ENCODE measurements around the gene GALNT2.

GALNT2 gene

GRCh38 chr1:230261928-230262650 lies 195.1 kb downstream of the GALNT2 start:
- DNase-seq (ENCODE audit: low read depth): no peak

DNA sequence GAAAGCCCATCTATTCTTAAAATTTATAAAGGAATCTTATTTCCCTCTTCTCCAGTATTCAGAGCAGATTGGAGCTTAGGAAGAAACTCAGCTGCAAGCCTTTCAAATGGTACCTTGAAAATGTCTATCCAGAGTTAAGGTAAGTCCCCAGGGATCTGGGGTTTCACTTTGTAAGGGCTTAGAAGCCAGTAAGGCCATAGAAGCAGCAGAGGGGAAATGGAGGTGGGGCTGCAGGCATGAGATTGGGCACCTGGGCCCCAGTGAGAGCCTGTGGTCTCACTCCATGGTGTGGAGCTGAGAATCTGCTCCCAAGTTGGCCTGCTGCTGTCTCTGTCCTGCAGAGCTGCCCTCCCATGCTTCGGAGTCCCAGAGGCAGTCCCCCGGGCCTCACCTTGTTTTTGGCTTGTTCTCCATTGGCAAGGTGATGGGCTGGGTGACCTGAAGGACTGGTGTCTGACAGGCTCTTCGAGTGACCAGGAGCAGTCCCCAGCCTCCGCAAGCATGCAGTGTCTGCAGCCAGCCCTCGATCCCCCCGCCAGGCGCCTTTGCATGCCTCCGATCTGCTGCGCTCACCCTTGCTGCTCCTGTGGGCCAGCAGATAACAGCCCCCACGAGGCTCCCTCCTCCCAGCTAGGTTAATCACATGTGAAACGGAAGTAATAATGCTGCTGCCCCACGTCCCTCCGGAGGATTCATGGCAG lies 196.0 kb downstream of the GALNT2 start:
- DNase-seq (ENCODE audit: low read depth): no peak

- no peak for DNase-seq (ENCODE audit: low read depth)
These were observed 196.6 kb downstream of the GALNT2 start for GRCh38 chr1:230263568-230264195.

DNA sequence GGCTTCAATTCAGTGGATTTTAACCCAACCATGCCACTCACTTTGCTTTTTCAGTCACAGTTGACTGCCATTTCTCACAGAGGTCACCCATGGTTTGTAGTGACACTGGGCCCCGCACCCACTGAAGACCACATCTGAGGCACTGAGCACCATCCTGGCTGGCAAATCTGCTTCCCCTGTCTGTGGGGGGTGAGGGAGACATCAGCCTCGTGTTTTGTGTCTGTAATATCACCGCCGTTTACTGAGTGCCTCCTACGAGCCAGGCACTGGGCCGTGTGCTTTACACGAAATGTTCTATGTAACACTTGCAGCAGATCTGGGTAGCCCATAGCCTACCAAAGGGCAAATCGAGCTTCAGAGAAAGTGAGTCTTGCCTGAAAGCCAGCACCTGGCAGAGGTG lies 197.3 kb downstream of the GALNT2 start:
- DNase-seq (ENCODE audit: low read depth): no peak

DNA sequence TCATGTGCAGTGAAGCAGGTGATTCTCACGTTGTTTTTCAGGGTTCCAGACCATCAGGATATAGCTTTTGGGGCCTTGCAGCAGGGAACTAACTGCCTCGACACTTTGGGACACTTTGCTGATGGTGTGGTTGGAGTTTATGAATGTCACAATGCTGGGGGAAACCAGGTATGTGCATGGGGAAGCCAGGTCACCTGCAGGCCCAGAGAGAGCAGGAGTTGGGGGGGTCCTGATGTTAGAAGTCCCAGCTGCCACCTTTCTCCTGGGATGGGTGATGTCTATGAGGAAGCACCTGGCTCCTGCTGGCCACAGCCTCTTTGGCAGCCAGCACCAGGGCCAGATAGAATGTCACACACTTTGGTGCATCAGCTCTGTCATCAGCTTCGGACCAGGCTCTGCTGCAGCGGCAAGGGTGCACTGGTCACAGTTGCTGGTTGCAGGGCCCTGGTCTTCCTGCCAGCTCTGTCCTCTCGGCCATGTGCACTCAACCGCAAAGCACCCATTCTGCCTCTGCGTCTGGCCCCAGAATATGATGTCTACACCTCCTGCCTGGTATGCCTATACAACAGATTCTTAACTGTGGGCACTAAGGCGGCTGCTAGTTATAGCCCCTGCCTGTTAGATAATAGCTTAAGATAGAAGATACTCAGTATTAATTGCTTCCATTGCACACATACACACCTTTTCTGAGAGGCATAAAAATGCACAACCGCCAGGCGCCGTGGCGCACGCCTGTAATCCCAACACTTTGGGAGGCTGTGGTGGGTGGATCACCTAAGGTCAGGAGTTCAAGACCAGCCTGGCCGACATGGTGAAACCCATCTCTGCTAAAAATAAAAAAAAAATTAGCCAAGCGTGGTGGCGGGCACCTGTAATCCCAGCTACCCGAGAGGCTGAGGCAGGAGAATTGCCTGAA lies 198.4 kb downstream of the GALNT2 start:
- no peak for DNase-seq (ENCODE audit: low read depth)

DNA sequence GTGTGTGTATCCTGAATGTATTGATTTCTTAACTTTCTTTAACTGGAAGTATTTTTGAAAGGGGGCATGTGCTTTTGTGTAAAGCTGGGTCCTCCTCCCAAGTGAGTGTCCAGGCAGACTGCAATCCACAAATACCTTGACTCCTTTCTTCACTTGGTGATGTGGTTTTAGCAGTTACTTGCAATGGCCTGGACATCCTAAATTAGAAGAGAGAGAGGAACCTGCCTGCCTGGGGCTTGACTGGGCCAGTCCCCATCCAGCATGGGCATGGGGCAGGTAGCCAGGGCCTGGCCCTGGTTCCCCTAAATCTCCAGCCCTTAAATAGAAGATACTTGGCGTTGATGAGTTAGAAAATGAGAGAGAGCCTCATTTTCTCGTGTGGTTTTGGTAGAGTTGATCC lies 199.4 kb downstream of the GALNT2 start:
- DNase-seq (ENCODE audit: low read depth): no peak

DNA sequence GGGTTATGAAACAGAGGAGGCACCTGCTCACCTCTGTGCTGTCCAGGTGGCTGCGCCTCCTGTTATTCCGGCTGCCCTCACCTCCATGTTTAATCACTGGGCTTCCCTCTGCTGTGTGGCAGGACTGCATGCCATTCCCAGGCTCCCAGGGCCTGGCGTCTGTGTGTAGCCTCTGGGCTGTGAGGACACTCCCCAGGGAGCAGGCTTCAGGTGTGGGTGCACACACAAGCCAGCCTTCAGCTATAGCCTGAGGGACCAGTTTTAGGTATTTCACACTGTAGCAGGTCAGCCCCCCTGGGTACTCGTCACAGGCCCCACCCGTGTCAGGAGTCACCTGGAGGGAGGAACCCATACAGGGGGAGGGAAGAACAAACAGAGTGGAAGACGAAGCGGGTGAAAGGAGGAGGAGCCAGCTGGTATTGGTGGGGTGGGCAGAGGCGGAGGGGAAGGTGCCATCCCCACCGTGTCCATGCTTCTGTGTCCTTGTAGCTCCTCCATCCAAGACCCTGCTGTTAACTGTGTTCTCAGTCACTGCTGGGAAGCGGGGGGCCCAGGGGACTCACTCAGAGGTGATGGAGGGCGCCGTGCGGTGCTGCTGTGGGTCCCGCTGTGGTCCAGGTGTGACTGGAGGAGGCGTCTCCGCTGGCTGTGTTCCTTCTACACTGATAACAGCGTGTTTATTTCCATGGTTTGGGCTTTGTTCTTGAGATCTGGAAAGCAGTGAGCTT lies 200.5 kb downstream of the GALNT2 start:
- DNase-seq (ENCODE audit: low read depth): no peak

DNA sequence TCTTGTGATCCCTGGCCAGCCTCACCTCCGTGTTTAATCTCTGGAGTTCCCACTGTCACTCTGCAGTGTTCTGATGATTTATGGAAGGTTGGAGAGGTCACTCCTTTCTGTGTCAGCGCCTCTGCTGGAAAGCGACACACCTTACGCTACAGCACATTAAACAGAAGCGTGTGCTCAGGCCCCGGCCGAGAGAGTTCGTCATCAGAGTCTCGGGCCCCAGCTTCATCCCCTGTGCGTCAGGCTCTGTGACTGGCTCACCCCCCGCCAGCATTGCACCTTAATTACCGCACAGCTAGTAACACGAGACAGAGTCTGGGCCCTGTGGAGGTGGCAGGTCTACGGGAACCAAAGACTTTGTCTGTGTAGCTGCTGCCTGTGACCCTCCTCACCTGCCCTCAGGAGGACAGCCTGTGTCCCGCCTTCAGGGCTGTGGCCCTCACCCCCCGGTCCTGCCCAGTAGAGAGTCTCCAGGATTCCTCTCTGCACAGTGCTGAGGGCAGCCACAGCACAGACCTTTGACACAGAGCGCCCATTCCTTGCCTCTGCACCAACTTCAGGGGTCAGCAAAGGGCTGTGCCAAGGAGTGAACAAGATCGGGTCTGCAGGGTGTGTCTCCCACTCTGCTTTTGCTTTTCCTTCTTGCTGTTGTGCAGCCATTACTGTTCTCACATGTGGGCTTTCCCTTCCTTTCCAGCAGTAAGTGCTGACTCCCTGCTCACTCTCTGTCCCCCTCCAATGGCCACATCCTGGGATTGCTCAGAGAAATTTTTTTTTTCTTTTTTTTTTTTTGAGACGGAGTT lies 201.5 kb downstream of the GALNT2 start:
- peak; percentile 43 for DNase-seq (ENCODE audit: low read depth)

DNA sequence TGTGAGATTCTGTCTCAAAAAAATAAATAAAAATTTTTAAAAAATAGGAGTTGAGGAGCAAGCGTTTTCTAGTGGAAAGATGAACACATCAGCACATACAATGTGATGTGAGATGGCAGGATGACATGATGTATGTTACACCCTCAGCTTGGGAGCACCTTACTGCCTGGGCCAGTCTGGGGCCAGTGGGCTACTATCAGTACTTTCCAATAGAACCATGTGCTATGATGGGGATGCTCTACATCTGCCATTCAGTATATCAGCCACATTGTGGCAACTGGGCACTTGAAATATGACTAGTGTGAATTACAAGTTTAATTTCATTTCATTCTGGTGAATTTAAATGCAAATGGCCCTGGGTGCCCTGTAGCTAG lies 203.1 kb downstream of the GALNT2 start:
- no peak for DNase-seq (ENCODE audit: low read depth)

DNA sequence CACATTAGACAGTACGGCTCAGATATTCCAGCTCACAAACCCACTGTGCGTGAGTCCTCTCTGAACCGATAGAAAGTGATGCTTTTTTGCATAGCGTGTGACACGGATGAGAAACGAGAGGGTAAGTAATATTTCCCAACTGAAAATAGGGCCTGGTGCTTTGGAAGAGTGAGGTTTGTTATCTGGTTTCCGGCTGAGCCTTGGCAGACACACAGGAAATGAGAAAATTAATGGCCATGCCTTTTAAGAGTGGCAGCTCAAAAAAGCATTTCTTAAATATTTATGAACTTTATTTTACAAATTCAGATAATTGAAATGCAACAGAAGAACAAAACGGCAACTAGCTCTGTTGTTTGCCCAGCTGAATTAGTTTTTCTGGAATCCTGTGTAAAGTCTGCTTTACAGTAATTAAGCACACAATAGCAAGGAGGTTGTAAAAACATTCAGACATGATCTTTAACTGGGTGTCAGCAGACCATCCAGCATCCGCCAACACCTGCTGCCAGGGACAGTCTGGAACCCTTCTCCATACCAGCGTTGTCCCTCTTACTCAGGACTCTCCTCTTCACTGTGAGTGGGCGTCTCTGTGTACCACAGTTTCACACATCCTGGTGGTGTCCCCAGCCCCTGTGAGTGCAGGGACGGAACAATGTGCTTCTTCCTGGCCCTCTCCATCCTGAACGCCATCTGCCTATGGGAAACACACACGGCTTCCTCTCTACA lies 203.7 kb downstream of the GALNT2 start:
- no peak for DNase-seq (ENCODE audit: low read depth)

DNA sequence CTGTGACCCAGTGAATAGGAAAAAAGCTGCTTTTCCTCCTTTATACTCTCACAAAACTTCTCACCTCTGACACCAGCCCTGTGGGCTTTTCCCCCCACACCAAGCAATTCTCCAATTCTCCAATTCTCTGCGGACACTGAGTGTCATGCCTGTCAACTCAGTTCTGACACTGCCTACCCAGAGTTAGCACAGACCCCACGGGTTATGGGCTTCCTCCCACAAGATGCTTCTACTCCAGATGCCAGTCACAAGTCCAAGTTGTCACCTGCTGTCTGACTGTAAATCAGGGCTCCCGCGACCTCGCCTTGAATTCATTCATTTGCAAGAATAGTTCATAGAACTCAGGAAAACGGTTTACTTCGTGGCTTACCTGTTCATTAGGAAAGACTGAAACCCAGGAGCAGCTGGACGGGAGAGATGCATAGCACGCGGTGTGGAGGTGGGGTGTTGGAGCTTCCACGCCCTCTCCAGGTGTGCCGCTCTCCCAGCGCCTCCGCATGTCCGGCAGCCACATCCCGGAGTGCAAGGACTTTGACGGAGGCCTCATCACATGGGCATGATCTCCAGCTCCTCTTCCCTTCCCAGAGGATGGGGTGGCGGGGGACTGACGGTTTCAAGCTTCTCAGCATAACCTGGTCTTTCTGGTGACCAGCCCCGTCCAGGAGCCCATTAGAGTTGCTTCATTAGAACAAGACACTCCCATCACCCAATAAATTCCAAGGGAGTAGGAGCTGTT lies 204.4 kb downstream of the GALNT2 start:
- DNase-seq (ENCODE audit: low read depth): no peak

DNA sequence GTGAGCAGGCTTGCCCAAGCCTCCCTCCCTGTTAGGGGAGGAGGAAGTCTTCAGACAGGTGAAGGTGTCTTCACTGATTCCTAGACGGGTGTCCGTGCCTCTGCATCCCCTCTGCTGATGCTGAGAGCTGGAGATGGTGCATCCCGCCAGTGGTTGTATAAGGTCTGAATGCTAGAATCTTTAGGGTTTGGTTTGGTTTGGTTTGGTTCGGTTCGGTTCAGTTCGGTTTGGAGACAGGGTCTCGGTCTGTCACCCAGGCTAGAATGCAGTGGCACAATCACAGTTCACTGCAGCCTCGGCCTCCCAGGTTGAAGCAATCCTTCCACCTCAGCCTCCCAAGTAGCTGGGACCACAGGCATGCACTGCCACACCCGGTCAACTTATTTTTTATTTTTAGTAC lies 205.5 kb downstream of the GALNT2 start:
- no peak for DNase-seq (ENCODE audit: low read depth)

DNA sequence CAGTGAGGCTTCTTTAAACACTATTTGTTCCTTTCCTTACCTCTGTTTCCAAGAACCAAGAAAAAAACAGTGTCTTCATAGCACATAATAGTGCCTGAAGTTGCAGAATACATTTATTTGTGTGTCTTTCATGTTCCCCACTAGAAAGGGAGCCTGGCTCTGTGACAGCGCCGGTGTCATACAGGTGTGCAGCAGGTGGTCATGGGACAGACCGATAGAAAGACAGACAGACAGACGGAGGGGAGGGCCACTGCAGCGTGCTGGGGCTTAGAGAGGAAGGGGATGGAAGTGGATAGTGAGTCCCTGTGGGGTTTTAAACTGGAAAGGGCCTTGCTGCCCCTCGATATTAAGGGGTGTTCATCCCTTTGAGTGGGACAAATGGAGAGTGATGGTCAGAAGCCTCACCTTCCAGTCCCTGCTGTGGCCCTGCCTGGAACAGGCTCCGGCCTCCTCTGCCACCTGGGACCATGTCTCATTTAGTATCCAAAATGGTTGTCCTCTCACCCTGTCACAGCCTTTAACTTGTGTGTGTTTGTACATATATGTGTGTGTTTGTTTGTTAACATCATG lies 206.2 kb downstream of the GALNT2 start:
- no peak for DNase-seq (ENCODE audit: low read depth)

GRCh38 chr1:230274254-230274653 lies 207.2 kb downstream of the GALNT2 start:
- no peak for DNase-seq (ENCODE audit: low read depth)

GRCh38 chr1:230276401-230276800 lies 209.4 kb downstream of the GALNT2 start:
- DNase-seq (ENCODE audit: low read depth): no peak

GRCh38 chr1:230277201-230278025 lies 210.4 kb downstream of the GALNT2 start:
- DNase-seq (ENCODE audit: low read depth): no peak

DNA sequence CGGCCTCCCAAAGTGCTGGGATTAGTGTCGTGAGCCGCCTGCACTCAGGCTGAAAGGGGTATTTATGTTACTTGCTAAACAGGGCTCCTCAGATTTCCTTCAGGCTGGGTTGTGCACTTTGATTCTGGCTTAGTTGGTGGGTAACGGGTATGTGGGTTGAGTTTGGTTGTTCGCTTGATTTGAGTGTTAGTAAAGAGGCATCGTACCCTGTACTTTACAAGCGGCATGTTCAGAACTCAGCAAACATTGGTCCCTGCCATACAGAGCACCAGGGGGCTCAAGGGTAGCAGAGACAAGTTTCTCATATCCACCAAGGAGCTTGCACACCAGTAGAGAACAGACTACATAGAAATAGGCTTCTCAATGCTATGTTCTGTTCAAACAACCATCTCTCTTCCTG lies 211.3 kb downstream of the GALNT2 start:
- DNase-seq (ENCODE audit: low read depth): no peak
